ENCODE results near the gene KLK6.

GRCh38 chr19:50998686-50999085 lies 29.3 kb upstream of the KLK6 start:
- TF ChIP-seq CTCF (IDR thresholded peaks at IDR 0.05; ENCODE audit: low read depth, low read length) (no peak), EZH2phosphoT487 (IDR thresholded peaks at IDR 0.05; ENCODE audit: low read depth) (no peak)
